ENCODE results near the gene AEBP2.

DNA sequence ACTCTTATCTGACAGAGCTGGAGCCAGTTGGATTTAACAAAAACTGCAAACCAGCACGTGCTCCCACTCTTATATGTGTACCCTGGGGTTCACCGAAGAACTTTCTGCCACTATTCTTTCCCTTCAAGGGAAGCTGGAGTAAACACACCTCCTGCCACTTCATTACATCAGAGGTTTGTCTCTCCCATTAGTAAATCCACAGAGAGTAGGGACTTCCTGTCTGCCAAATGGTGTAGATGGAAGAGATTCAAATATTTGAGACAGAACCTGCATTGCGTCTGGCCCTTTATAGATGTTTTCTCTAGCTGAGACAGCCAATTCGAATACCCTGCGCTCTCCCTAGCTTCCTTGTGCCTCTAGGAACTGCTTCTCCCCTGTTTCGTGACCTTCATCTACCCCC, 29.1 kb upstream of the AEBP2 start:
- TF ChIP-seq, protein P1, sequence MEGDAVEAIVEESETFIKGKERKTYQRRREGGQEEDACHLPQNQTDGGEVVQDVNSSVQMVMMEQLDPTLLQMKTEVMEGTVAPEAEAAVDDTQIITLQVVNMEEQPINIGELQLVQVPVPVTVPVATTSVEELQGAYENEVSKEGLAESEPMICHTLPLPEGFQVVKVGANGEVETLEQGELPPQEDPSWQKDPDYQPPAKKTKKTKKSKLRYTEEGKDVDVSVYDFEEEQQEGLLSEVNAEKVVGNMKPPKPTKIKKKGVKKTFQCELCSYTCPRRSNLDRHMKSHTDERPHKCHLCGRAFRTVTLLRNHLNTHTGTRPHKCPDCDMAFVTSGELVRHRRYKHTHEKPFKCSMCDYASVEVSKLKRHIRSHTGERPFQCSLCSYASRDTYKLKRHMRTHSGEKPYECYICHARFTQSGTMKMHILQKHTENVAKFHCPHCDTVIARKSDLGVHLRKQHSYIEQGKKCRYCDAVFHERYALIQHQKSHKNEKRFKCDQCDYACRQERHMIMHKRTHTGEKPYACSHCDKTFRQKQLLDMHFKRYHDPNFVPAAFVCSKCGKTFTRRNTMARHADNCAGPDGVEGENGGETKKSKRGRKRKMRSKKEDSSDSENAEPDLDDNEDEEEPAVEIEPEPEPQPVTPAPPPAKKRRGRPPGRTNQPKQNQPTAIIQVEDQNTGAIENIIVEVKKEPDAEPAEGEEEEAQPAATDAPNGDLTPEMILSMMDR (IDR thresholded peaks at IDR 0.05): no peak
- no peak for TF ChIP-seq POLR2A (IDR thresholded peaks at IDR 0.05)
- no peak for TF ChIP-seq POLR2AphosphoS5 (IDR thresholded peaks at IDR 0.05)
- no peak for TF ChIP-seq EP300 (IDR thresholded peaks at IDR 0.05)

Measured in suprapubic skin (tissue), 4 donors.